GM19238 (cell line): ENCODE results near the gene MCRS1.
"Not testable (repeated sequence)": the region's sequence is repeated elsewhere in the genome, so short reads cannot be mapped to it uniquely, and the experiment has no call there.

Experiments used
- DNase-seq: peaks from one replicate; pipeline ENCODE4 v3.0.0; 2011; ENCODE audit warnings: low spot score; ENCODE audit not compliant: insufficient read length

The MCRS1 gene

DNA sequence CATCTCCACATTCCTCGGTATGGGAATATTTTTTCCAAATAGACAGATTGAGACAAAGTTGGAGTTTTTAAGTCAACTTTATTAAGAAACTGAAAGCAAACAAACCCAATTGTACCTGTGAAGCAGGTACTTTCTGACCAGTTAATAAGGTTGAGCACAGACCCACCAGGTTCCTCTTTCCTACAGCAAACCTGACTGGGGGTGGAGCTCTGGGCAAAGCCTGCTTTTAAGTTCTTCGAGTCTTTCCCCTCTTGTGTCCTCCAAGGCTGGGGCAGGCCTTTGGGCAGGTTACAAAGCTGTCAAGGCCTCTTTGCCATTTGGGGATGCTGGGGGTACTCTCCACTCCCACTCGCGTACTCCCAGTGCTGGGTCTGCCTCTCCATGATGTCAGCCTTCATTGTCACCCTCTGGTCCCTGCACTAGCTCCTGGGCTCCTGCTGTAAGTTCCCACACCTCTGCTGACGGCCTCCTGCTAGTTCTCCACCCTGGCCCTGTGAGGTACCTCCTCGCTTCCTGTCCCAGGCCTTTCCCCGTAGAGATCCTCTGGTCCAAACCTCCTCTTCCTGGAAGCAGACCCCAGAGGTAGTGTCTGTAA, 25.9 kb downstream of the MCRS1 start:
- DNase-seq = no peak

GRCh38 chr12:49541140-49541861, 26.6 kb downstream of the MCRS1 start:
- no peak for DNase-seq

DNA sequence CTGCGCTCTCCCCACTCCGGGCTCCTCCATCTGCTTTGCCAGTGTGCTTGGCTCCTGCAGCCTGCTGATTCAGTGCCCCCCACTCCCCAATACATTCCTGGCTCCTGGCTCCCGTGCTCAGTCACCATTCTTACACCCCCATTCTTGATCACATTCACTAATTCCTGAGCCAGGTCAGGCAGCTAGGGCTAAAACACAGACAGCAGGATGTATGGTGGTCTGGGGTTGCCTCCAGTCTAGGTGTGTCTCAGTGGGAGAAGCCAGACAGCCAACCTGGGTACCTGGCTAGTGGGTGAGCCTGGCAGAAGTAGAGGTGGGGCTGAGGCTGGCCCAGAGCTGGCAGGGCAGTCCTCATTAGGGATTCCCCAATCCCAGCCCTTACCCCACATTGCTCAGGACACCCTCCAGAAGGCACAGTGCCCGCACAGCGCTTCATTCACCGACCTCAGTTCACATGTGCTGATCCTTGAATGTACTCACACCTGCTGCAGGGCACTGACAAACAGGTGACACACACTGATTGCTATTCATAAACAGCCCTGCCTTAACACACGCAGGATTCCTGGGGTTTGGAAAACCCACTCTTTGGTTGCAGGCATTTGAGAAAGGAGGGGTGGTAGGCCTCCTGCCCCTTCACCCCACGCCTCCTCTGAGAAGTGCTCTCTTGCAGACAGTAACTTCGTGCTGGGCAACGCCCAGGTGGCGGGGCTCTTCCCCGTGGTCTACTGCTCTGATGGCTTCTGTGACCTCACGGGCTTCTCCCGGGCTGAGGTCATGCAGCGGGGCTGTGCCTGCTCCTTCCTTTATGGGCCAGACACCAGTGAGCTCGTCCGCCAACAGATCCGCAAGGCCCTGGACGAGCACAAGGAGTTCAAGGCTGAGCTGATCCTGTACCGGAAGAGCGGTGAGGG, 27.5 kb downstream of the MCRS1 start:
- DNase-seq = no peak

- no peak for DNase-seq
These were observed 28.3 kb downstream of the MCRS1 start for GRCh38 chr12:49539406-49540228.

GRCh38 chr12:49538510-49539403, 29.2 kb downstream of the MCRS1 start, which contains the start of gene KCNH3:
Gene KCNH3, plus strand, starts transcription at chr12:49539030. Its CDS starts 387 bp downstream, at chr12:49539417.
- DNase-seq = peak; percentile 95

DNA sequence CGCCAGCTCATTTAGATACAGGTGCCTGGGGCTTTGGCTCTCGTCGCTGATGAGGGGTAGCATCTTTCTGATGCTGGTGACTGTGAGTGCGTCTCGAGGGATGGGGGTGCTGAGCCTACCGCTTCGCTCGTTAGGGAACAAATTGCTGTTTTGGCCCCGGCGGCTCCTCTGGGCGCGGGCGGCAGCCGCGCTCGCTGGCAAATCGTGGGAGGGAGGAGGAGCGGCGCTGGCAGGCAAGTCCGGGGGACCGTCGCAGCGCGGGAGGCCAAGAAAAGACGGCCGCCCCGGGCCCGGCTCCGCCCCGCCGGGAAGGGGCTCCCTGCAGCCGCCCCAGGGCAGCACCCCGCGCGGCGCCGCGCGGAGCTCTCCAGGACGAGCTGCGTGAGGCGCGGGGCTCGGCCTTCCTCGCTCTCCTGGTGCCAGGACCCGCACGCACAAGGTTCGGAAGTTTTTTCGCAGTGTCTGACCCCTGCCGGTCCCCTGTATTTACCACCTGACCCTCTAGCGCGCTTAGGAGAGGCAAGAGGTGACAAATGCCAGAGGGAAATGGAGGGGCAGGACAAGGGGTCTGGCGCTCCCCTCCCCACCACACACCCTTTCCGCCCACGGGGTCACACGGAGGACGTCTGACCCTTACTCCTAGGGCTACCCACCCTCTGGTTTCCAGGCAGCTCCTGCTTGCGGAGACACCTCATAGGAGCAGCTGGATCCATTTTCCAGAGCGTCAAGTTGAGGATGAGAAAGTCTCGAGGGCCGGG, 30.0 kb downstream of the MCRS1 start:
- DNase-seq = no peak

DNA sequence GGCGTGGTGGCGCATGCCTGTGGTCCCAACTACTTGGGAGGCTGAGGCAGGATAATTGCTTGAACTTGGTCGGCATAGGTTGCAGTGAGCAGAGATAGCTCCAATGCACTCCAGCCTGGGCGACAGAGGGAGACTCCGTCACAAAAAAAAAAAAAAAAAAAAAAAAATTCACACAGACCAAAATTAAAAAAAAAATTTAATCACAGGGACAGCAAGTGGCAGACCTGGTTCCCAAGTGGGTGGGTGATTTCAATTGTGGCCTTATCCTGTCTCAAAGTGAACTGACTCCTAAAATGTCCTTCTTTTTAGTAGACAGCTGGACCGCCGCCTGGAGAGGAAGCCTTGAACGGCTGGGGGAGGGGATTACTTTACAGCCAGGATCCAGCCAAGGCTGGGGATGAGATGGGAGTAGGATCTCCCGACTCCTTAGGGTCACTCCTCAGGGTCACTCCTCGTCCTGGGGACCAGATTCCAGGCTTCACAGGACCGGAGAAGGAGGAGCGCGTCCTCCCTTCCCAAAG, 30.7 kb downstream of the MCRS1 start:
- no peak for DNase-seq

DNA sequence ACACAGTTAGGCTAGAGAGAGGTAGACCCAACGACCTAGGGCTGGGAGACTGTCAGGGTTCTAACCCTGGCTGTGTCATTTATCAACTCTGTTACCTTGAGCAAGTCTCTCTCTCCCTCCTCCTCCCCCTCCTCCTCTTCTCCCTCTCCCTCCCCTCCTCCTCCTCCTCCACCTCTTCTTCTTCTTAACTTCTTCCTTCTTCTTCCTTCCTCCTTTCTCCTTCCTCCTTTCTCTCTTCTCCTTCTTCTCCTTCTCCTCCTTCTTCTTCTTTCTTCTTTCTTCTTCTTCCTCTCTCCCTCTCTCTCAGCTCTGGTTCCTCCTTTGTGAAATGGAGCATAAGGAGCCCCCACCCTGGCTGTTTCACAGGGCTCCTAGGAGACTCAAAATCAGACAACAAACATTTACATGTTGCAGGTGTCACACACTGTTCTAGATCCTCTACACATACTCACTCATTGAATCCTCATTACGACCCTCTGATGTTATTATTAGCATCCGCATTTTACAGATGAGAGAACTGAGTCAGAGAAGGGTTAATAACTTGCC, 31.3 kb downstream of the MCRS1 start:
- no peak for DNase-seq

DNA sequence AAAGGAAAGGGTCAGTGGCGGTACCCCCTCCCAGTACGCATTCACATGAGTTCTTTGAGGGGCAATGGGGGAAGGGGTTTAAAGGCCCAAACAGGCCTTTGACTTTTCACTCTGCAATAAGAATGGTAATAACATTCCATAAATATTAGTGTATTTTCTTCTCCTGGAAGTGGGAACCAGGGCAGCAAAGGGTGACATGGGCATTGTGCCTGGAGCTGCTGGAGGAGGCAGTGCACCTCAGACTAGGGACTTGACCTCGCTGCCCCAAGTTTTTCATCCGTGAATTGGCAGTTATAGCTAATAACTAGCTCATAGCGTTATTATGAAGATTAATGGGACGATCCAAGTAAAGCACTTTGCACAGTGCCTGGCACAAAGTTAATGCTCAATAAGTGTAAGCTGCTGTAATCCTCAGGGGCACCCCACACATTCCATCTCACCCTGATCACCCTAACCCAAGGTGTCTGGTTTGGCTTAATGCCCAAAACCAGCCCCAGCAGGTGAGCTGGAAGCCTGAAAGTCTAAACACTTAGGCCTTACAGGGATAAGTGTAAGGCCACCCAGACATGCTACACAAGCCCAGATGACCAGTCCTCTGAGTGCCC, 31.9 kb downstream of the MCRS1 start:
- DNase-seq = no peak

- no peak for DNase-seq
These were observed 33.1 kb downstream of the MCRS1 start for GRCh38 chr12:49534731-49535278.

DNA sequence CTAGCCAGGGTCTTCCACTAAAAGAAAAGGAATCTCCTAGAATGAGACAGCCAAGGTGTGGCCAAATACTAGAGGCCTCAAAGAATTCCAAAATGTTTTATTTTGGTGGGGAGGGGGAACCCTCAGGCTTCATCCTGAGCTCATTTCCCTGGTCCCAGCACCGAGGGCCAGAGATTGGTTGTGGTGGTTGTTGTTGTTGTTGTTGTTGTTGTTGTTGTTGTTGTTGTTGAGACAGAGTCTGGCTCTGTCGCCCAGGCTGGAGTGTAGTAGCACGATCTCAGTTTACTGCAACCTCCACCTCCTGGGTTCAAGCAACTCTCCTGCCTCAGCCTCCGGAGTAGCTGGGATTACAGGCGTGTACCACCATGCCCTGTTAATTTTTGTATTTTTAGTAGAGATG, 33.8 kb downstream of the MCRS1 start:
- not testable (repeated sequence) for DNase-seq

DNA sequence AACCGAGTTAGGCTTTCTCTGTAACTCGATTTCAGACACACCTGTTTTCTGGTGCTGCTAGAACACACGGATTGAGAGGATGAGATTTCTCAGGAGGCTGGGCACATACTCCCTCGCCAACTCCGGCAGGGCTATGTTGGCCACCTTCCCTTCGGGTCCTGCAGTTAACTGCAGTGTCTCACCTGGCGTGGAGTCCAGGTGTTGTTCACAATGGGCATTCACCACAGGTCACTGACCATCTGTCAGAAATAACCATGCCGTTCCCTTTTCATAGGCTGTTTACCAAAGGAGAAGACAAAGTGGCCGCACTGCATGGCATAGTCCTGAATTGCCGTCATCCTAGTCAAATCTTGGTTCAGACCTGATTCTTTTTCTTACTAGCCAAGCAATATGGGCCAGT, 34.6 kb downstream of the MCRS1 start:
- no peak for DNase-seq

DNA sequence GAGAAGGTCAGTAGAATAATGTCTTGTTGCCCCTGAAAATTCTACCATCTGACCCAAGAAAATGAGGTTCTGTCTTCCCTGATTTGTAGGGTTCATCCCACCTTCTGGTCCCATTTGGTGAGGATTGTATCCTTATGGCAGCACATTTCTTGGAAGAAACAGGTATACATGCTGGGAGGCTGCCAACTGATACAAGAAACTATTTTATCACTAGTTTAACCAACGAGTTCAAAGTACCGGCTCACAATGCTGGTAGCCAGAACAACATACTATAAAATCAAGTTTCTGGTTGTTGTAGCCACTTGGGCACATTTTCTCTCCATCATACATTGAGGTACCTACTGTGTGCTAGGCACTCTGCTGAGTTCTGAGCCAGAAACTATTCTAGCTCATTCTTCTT, 36.2 kb downstream of the MCRS1 start:
- DNase-seq = no peak

GRCh38 chr12:49529414-49529813, 38.5 kb downstream of the MCRS1 start:
- DNase-seq = no peak

GRCh38 chr12:49527361-49528130, 40.4 kb downstream of the MCRS1 start:
- no peak for DNase-seq

DNA sequence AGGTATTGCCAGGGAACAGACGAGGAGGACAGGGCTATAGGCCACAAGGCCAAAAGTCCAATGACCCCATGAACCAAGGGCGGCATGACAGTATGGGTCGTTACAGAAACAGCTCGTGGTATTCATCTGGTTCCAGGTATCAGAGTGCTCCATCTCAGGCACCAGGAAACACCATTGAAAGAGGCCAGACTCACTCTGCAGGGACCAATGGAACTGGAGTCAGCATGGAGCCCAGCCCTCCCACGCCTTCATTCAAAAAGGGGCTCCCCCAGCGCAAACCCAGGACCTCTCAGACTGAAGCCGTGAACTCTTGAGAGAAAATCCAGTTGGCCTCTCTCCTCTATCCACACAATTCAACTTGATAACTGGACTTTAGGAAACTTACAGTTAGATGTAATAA, 42.0 kb downstream of the MCRS1 start:
- DNase-seq = no peak

- DNase-seq = no peak
These were observed 43.1 kb downstream of the MCRS1 start for GRCh38 chr12:49524660-49525324.
